IPS-15b (cell line): Measurements from ENCODE around the gene PMM2.

ENCODE experiments used
- H3K27me3 ChIP-seq: one replicate; pipeline ENCODE4 v1.6.1; 2013; ENCODE audit warnings: low read length; ENCODE audit not compliant: control insufficient read depth, insufficient read depth
- H3K36me3 ChIP-seq: one replicate; pipeline ENCODE4 v1.6.1; 2013; ENCODE audit warnings: low read length; ENCODE audit not compliant: control insufficient read depth, insufficient read depth
- H3K4me1 ChIP-seq: one replicate; pipeline ENCODE4 v1.6.1; 2013; ENCODE audit warnings: mild to moderate bottlenecking, low read length; ENCODE audit not compliant: control insufficient read depth, insufficient read depth
- H3K4me3 ChIP-seq: one replicate; pipeline ENCODE4 v1.5.1; 2013; ENCODE audit warnings: low read depth, low read length
- H3K9ac ChIP-seq: one replicate; pipeline ENCODE4 v1.6.1; 2013; ENCODE audit warnings: low read depth, mild to moderate bottlenecking, low read length
- H3K9me3 ChIP-seq: one replicate; pipeline ENCODE4 v1.6.1; 2013; ENCODE audit warnings: mild to moderate bottlenecking, low read length; ENCODE audit not compliant: control insufficient read depth, insufficient read depth

PMM2 gene

DNA sequence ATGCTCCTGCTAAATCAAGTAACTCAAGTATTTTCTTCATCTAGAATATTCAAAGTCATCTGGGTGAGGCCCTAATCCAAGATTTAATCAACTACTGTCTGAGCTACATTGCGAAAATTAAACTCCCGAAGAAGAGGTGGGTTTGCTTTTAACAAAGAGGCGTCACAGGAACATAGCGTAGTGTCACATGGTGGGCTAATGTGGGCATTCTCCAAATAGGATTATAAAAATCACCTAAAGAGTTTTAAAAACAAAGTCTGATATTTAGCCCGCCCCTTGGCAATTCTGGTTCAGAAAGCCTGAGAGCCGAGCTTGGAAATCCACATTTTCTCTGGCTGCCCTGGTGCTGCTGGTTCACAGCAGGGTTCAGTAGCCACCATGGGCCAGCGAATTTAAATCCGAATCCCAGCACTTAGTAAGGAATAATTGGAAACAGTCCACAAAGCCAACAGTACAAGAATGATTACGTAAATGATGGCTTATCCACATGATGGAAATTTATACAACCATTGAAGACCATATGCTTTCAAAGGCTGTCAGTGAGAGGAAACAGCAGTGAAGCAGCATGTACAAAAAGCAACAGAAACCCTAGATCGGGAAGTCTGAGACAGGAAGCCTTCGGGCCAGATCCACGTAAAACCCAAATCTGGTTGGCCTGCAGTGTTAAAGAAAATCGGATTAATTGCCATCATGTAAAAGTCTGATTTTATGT is 8.8 kb downstream of the PMM2 start:
- H3K4me3 ChIP-seq = no peak overlapping the region
- H3K27me3 ChIP-seq = no peaks in the 10 kb centered on the region
- no peaks in the 10 kb centered on the region for H3K4me1 ChIP-seq
- no peaks in the 10 kb centered on the region for H3K9me3 ChIP-seq
- H3K36me3 ChIP-seq = peaks cover 60% of the 10 kb centered on the region
- no peak overlapping the region for H3K9ac ChIP-seq

DNA sequence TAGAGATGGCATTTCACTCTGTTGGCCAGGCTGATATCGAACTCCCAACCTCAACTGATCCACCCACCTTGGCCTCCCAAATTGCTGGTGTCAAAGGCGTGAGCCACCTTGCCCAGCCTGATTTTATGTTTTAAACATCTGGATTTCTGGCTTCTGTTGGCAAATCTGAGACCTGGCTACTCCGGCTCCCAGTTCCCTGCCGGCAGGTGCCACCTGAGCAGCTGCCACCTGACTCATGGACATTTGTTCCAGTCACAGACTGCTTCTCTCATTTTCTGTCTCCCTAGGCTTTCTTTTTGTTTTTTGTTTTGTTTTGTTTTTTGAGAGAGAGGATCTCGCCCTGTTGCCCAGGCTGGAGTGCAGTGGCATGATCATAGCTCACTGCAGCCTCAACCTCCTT is 9.6 kb downstream of the PMM2 start:
- Histone ChIP-seq H3K4me1 (no peaks in the 10 kb centered on the region), H3K9me3 (no peaks in the 10 kb centered on the region), H3K4me3 (no peak overlapping the region), H3K9ac (no peak overlapping the region), H3K27me3 (no peaks in the 10 kb centered on the region), H3K36me3 (peaks cover 59% of the 10 kb centered on the region)

DNA sequence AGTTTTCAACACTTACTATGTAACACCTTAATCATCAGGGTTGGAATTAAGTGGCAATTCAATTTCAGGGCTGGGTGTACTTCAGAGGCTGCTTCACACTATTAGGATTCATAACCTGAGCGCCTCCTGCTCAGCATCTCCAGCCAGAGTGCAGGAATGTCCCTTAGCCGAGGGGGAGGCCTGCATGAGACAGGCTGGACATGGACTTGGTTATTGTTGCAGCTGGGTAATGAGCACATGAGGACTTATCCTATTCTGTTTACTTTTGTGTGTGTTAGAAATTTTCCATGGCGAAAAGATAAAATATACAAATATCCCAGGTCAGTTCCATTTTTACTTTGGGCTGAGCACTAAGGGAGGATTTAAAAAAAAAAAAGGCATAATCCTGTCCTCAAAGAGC is 10.4 kb downstream of the PMM2 start:
- Histone ChIP-seq H3K27me3 (no peaks in the 10 kb centered on the region), H3K4me3 (no peak overlapping the region), H3K9ac (no peak overlapping the region), H3K9me3 (no peaks in the 10 kb centered on the region), H3K4me1 (no peaks in the 10 kb centered on the region), H3K36me3 (peaks cover 59% of the 10 kb centered on the region)

DNA sequence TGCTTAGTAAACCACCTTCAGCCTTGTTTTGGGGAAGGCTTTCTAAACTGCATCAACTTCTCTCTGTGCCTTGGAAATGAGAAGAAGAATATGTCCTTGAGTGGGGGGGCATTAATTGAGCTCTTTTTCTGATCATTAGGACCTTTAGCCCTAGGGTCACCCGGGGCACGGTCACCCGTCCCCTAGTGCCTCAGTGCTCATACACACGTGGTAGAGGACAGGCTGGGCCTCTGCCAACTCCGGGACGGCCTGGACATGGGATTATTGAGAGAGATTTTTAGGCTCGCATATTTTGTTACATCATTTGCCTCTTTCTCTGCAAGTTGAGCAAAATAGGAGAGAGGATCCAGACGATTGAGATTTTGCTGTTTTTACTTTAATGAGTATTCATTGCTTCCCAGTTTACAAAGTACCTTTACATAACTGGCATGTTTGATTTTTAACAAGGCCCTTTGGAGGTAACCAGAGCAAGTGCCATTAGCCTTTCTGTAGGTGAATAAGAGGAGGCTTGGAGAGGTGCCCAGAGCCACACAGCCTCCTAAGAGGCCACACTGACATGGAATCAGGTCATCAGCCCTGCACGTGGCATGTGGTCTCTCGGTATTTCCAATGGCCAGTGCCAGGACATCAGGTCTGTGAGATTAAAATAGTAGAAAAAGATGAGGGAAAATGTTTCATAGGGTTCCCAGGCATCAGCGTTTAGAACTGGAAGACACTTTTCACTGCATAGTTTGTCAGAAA is 11.1 kb downstream of the PMM2 start:
- Histone ChIP-seq H3K36me3 (peaks cover 62% of the 10 kb centered on the region), H3K4me1 (no peaks in the 10 kb centered on the region), H3K4me3 (no peak overlapping the region), H3K9me3 (no peaks in the 10 kb centered on the region), H3K9ac (no peak overlapping the region), H3K27me3 (no peaks in the 10 kb centered on the region)

DNA sequence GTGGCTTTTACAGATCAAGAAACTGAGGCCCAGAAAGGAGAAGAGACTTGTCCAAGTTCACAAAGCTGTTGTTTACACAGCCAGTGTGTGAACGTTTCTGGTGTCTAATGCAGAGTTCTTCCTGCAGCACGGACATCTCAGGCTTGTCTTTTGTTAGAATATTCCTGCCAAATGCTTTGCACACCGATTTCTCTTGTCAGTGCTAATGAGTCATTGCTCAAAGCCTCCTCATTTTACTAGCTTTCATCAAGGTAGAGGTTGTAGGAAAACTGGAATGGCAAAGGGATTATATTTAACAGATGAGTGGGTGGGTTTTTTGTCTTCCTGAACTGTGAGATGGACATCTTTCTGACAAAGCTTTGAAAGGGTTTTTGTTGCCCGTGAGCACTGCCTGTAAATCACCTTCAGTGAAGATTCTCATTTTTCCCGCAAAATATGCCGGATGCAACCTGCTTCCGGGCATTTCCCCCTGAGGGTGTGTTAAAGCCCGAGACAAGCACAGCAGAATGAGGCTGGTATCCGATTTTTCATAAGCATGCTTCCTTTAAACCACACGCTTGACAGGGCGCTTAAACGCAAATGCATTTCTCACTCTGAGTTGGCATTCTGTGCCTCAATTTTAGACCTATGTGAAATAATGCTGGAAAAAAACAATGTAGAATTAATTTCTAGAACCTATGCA is 14.7 kb downstream of the PMM2 start:
- Histone ChIP-seq H3K27me3 (no peaks in the 10 kb centered on the region), H3K9me3 (no peaks in the 10 kb centered on the region), H3K4me1 (no peaks in the 10 kb centered on the region), H3K4me3 (no peak overlapping the region), H3K9ac (no peak overlapping the region), H3K36me3 (peaks cover 65% of the 10 kb centered on the region)

DNA sequence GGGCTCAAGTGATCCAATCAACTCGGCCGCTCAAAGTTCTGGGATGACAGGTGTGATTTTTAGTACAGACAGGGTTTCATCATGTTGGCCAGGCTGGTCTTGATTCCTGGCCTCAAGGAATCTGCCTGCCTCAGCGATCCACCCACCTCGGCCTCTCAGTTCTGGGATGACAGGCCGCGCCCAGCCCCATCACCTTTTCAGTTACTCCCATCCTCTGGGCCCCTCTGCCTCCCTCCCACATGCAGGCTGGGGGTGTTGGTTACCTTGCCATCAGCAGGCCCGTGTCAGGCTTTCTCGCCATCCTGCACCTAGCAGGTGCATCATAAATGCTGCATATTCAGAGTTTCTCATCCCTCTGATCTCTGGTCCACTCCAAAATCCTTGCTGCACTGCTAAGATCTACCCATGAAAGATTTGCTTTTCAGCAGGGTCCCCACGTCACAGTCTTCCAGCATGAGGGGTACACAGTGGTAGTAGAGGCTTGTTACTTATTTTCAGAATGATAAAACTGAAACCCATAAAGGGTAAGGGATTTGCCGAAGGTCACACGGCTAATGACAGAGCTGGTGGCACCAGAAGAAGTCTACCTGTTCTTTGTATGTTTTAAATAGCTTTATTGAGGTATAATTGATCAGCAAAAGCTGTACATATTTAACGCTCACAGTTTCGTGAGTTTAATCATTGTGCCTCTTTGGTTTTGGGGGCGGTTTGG is 16.6 kb downstream of the PMM2 start:
- Histone ChIP-seq H3K27me3 (no peaks in the 10 kb centered on the region), H3K9me3 (no peaks in the 10 kb centered on the region), H3K4me1 (no peaks in the 10 kb centered on the region), H3K4me3 (no peak overlapping the region), H3K36me3 (peaks cover 63% of the 10 kb centered on the region), H3K9ac (no peak overlapping the region)

DNA sequence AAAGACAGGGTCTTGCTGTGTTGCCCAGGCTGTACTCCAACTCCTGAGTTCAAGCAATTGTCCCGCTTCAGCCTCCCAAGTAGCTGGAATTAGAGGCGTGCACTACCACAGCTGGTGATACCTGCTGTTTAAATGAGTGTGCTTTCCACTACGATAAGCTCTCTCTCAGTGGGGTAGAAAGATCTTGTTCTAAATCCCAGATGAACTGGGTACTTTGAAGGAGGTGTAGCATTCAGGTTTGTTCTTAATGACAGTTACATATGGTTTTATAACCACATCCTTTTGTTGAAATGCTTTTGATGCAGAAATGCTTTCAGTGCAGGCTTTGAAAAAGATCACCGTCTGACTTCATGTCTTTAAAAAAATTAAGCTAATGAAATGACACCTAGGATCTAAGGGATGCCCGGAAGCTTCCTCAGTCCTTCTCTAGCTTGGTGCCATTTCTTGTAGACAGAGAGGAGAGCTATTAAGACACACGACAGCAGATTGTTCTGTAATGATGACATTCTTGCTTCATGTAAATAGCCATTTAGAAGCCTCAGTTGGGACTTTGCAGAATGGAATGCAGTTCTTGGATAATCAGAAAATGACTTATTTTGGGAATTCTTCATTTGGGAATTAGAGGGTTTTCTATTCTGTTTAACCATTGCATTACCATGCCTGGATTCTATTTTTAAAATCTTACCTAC is 19.5 kb downstream of the PMM2 start:
- Histone ChIP-seq H3K4me3 (no peak overlapping the region), H3K4me1 (no peaks in the 10 kb centered on the region), H3K9ac (no peak overlapping the region), H3K27me3 (no peaks in the 10 kb centered on the region), H3K36me3 (peaks cover 69% of the 10 kb centered on the region), H3K9me3 (no peaks in the 10 kb centered on the region)

DNA sequence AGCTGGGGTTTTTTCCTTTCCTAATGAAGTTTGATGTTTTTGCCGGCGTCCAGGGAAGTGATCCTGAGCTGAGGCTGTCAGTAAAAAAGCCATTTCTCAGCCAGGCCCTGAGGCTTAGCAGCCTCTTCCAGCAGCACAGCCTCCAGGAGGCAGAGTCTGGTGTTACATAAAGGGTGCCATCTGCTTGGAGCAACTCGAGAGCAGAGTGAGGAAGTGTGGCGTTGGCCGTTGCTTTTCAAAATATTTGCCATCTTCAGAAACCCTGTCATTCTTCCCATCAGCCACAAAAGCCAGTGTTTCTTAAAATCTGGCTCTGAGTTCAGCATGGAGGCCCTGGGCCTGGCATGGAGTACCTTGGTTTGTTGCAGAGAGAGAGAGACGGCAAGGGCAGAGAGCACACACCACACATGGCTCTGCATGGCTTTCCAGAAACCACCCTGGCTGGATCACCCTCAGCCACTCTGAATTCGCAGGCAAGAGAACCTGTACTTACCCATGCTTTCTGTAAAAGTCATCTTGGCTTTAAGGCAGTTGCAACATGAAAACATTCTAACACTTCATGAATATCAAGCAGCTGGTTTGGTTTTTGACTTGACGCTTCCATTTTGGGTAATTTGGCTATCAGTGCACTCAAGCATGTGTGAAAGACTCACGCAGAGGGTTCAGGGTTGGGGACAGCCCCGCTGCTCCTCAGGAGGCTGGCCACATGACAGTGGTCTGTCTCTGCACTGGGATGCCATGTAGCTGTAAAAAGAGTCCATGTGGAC is 21.0 kb downstream of the PMM2 start:
- Histone ChIP-seq H3K36me3 (peaks cover 53% of the 10 kb centered on the region), H3K4me1 (peaks cover 4% of the 10 kb centered on the region), H3K4me3 (no peak overlapping the region), H3K27me3 (no peaks in the 10 kb centered on the region), H3K9ac (no peak overlapping the region), H3K9me3 (no peaks in the 10 kb centered on the region)

DNA sequence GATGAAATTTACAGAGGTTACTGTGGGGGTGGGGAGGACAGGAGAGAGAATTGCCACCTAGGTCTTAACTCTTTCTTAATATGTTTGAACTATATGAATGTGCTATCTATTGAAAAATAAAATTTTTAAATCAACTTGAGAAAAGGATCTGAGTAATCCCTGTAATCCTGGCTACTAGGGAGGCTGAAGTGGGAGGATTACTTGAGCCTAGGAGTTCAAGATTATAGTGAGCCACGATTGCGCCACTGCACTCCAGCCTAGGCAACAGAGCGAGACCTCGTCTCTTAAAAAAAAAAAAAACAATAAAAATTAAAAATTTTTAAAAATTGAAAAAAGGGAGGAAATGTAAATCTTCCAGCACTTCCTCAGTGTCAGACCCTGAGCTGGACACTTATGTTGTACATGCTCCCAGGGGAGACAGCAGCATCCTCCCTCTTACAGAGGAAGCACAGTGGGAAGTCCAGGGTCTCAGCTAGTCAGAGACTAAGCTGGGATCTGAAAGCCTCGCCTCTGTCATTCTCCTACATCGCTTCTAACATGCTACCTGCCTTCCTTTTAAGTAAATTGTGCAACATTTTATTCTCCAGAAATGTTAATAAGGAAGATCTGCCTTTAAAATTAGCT is 21.9 kb downstream of the PMM2 start:
- peaks cover 49% of the 10 kb centered on the region for H3K36me3 ChIP-seq
- H3K27me3 ChIP-seq = no peaks in the 10 kb centered on the region
- H3K9ac ChIP-seq = no peak overlapping the region
- no peaks in the 10 kb centered on the region for H3K9me3 ChIP-seq
- peaks cover 4% of the 10 kb centered on the region for H3K4me1 ChIP-seq
- no peak overlapping the region for H3K4me3 ChIP-seq

DNA sequence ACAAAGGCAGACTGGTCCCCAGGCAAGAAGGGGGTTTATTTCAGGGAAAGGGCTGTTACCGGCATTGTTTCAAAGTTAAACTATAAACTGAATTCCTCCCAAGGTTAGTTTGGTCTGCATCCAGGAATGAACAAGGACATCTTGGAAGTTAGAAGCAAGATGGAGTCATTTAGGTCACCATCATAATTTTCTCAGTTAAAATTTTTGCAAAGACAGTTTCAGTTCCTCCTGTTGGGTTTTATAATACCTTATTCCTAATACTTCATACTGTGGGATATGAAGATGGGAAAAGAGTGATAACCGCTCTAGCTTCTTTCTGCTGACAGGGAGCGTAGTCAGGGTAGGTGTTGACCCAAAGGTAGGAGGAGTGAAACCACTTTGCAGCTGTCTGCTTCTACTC is 24.8 kb downstream of the PMM2 start:
- Histone ChIP-seq H3K9me3 (no peaks in the 10 kb centered on the region), H3K4me1 (peaks cover 4% of the 10 kb centered on the region), H3K4me3 (no peak overlapping the region), H3K36me3 (peaks cover 34% of the 10 kb centered on the region), H3K27me3 (no peaks in the 10 kb centered on the region), H3K9ac (no peak overlapping the region)
